PC-9 (cell line): Measurements from ENCODE around the gene RAB7A. TPM values are rescaled to one million over a fixed set of nuclear protein-coding genes. Genes with fewer than 3 reads are reported as not detected.

Experiments used
- BruUV-seq: library from RNA; stranded (reverse); fragments of 400-500 nt; replicated peaks from 2 replicates; lab custom pipeline; 2021; lab: Mats Ljungman, UMichigan
- CTCF ChIA-PET: fragments of 300-600 bp; sonication (Branson Sonifier 250); formaldehyde crosslinking; loops from one replicate; lab custom pipeline; 2022; ENCODE audit warnings: antibody characterized with exemption; lab: Charles Lee
- POLR2A ChIA-PET: fragments of 300-600 bp; sonication (Branson Sonifier 250); formaldehyde crosslinking; loops from one replicate; lab custom pipeline; 2022; ENCODE audit warnings: antibody characterized with exemption; ENCODE audit not compliant: unreplicated experiment; lab: Charles Lee
- DNase-seq, 2 experiments: peaks; one replicate each; pipeline versions ENCODE4 v3.0.0 to v3.0.0-alpha.2; 2015 to 2022; ENCODE audit warnings: mixed read lengths in 1 of 2
- H2AFZ ChIP-seq: fragments of 200-600 bp; sonication (generic); 2 replicates; pipeline ENCODE4 v1.8.1; 2017; ENCODE audit warnings: antibody characterized with exemption
- H3F3A ChIP-seq: fragments of 200-600 bp; sonication (generic); 2 replicates; pipeline ENCODE4 v1.8.1; 2017; ENCODE audit warnings: antibody characterized with exemption, mild to moderate bottlenecking, low read depth; ENCODE audit not compliant: insufficient read depth
- H3K27ac ChIP-seq: fragments of 200-600 bp; sonication (generic); 2 replicates; pipeline ENCODE4 v1.6.1; 2016; ENCODE audit warnings: mixed run types
- H3K27me3 ChIP-seq: fragments of 200-600 bp; sonication (generic); 2 replicates; pipeline ENCODE4 v1.6.1; 2016; ENCODE audit warnings: low read depth, mixed run types; ENCODE audit not compliant: insufficient read depth
- H3K36me3 ChIP-seq: fragments of 200-600 bp; sonication (generic); 2 replicates; pipeline ENCODE4 v1.6.1; 2016; ENCODE audit warnings: low read depth, mixed run types
- H3K4me1 ChIP-seq: fragments of 200-600 bp; sonication (generic); replicated peaks from 2 replicates; pipeline ENCODE4 v1.6.1; 2016; ENCODE audit warnings: mixed run types; ENCODE audit not compliant: insufficient read depth
- H3K4me2 ChIP-seq: fragments of 200-600 bp; sonication (generic); 2 replicates; pipeline ENCODE4 v1.6.1; 2017; ENCODE audit warnings: mixed run types
- H3K4me3 ChIP-seq: fragments of 200-600 bp; sonication (generic); 2 replicates; pipeline ENCODE4 v1.6.1; 2016; ENCODE audit warnings: mixed run types
- H3K79me2 ChIP-seq: fragments of 200-600 bp; sonication (generic); 2 replicates; pipeline ENCODE4 v1.6.1; 2017; ENCODE audit warnings: low read depth, mixed run types
- H3K9me2 ChIP-seq: fragments of 200-600 bp; sonication (generic); 2 replicates; pipeline ENCODE4 v1.8.1; 2017; ENCODE audit warnings: mild to moderate bottlenecking; ENCODE audit not compliant: insufficient read depth
- H3K9me3 ChIP-seq: fragments of 200-600 bp; sonication (generic); 2 replicates; pipeline ENCODE4 v1.8.1; 2016; ENCODE audit warnings: low read depth; ENCODE audit not compliant: insufficient read depth
- H4K20me1 ChIP-seq: fragments of 200-600 bp; sonication (generic); 2 replicates; pipeline ENCODE4 v1.8.1; 2017; ENCODE audit not compliant: insufficient read depth
- CTCF ChIP-seq: fragments of 200-600 bp; sonication (generic); conservative IDR thresholded peaks from 2 replicates; pipeline ENCODE4 v1.6.1; 2017; ENCODE audit warnings: mixed run types, antibody characterized with exemption, mild to moderate bottlenecking, moderate library complexity
- EZH2 ChIP-seq: fragments of 200-600 bp; sonication (generic); IDR thresholded peaks from 2 replicates; pipeline ENCODE4 v1.8.0; 2017; ENCODE audit warnings: antibody characterized with exemption, low read depth
- intact Hi-C: fragments of 100-400 bp; cut with micrococcal nuclease; formaldehyde crosslinking; loops from one replicate; pipeline ENCODE4 v1.10.0; 2022; ENCODE audit not compliant: unreplicated experiment
- total RNA-seq: library from RNA; stranded (reverse); gene quantifications from 2 replicates; pipeline ENCODE4 v1.2.3, GENCODE V29; 2021

Gene RAB7A
- total RNA-seq, 1 experiment from 2014 or later: 319 TPM

DNA sequence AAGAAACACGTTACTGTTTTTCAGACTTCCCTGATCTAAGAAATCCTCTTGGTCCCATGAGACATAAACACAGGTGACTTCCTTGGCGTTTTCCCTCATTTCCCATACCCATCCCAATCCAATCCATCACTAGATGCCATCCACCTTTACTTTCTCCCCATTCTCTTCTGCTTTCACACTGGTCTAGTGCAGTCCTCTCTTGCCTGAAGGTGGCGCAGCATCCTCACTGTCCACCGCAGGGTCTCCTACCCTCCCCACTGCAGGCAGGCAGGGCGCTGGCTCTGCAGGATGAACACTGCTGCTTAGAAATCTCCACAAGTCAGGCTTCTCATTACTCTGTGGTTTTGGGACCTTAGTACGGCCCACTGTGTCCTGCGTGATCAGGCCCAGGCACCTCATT lies 58.2 kb downstream of the RAB7A start:
- peaks cover 92% of the 10 kb centered on the region for H4K20me1 ChIP-seq
- DNase-seq: no peak

DNA sequence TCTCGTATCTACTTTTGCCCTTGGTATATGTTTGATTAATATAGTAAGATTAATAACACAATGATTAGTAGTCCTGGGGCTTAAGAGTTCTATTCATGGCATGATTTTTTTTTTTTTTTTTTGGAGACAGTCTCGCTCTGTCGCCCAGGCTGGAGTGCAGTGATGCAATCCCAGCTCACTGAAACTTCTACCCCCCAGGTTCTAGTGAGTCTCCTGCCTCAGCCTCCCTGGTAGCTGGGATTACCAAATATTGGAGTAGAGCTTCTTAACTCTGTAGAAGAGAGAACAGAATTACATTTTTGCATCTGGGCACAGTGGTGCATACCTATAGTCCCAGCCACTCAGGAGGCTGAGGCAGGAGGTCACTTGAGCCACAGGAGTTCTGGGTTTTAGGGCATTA lies 58.9 kb downstream of the RAB7A start:
- Histone ChIP-seq H3K79me2 (peaks cover 97% of the 10 kb centered on the region), H3K9me2 (no peaks in the 10 kb centered on the region), H3K4me2 (no peak overlapping the region), H3K9me3 (no peaks in the 10 kb centered on the region), H3K4me1 (peaks cover 36% of the 10 kb centered on the region), H3K36me3 (0 out of 2 replicates have a peak, but pooled peaks cover 5% of the 10 kb centered on the region), H3F3A (peaks cover 63% of the 10 kb centered on the region), H4K20me1 (peaks cover 94% of the 10 kb centered on the region), H3K27ac (no peak overlapping the region), H3K4me3 (no peak overlapping the region), H3K27me3 (no peaks in the 10 kb centered on the region), H2AFZ (no peak overlapping the region)
- ChIA-PET CTCF (no interaction called here), POLR2A (interaction anchor here (0.6 kb wide), 1 partner anchor 689 kb away, joined by 5 read pairs; no protein-coding TSS in a partner anchor)
- intact Hi-C loops: no loop called here
- BruUV-seq: no TSS peak
- no peak for DNase-seq
- TF ChIP-seq CTCF (no peak), EZH2 (no peak)

More for the DNA sequence above, 58.2 kb downstream of the RAB7A start:
- Histone ChIP-seq H3K4me3 (no peak overlapping the region), H3F3A (peaks cover 56% of the 10 kb centered on the region), H3K36me3 (0 out of 2 replicates have a peak, but pooled peaks cover 5% of the 10 kb centered on the region), H3K4me1 (peaks cover 36% of the 10 kb centered on the region), H3K27ac (no peak overlapping the region), H2AFZ (no peak overlapping the region), H3K79me2 (peaks cover 96% of the 10 kb centered on the region), H3K9me3 (no peaks in the 10 kb centered on the region), H3K27me3 (no peaks in the 10 kb centered on the region), H3K9me2 (no peaks in the 10 kb centered on the region), H3K4me2 (no peak overlapping the region)
- BruUV-seq: no TSS peak
- CTCF ChIA-PET: no interaction called here
- POLR2A ChIA-PET: interaction anchor here (0.5 kb wide), 1 partner anchor 1148 kb away, joined by 5 read pairs; no protein-coding TSS in a partner anchor
- intact Hi-C loops: no loop called here
- TF ChIP-seq EZH2 (no peak), CTCF (no peak)

DNA sequence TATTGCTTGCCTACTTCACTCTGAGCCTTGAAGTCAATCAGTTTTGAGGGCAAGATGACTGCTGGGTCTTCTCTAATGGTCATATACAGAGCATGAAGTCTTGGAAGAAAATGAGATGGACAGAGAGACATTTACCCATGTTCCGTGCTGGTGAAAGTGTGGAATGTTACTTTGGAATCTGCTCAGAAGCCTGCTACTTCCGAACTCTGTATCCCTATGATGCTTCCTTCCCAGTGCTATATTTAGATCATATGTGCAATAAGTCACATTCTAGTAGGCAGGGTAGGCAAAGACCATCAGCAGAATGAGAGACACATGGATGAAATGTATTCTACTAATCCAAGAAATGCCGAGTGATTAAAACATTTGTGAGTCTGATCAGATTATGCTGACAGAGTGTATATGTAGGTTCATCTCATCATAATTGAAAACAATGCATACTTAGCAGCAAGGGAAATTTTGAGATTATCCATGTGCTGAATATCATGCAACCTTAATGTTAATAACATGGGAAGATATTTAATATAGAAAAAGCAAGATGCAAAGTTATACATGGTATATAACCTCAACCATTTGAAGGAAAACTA lies 60.5 kb downstream of the RAB7A start:
- TF ChIP-seq CTCF (no peak), EZH2 (no peak)
- Histone ChIP-seq H3K36me3 (0 out of 2 replicates have a peak, but pooled peaks cover 5% of the 10 kb centered on the region), H2AFZ (no peak overlapping the region), H4K20me1 (peaks cover 91% of the 10 kb centered on the region), H3K27ac (no peak overlapping the region), H3K79me2 (peaks cover 97% of the 10 kb centered on the region), H3K4me2 (no peak overlapping the region), H3F3A (peaks cover 68% of the 10 kb centered on the region), H3K9me2 (no peaks in the 10 kb centered on the region), H3K4me1 (peaks cover 34% of the 10 kb centered on the region), H3K9me3 (no peaks in the 10 kb centered on the region), H3K27me3 (no peaks in the 10 kb centered on the region), H3K4me3 (no peak overlapping the region)
- BruUV-seq: no TSS peak
- DNase-seq: no peak
- POLR2A ChIA-PET: no interaction called here
- intact Hi-C loops: loop anchor here (2.0 kb wide), 1 partner anchor 106 kb away; no protein-coding TSS in a partner anchor
- CTCF ChIA-PET: no interaction called here
